Adrenal gland (tissue), 5 donors: Measurements from ENCODE around the gene ABCF3.

Source experiments
- POLR2A ChIP-seq, 2 donors: fragments of 450-650 bp; IDR thresholded peaks; one replicate each; pipeline ENCODE4 v1.6.1; 2017; ENCODE audit warnings: antibody characterized with exemption in 2 of 2, mild to moderate bottlenecking in 2 of 2, moderate library complexity in 1 of 2
- TF ChIP-seq, protein P1 (sequence below), 6 experiments: fragments of 450-650 bp in 4 of 6; fragments of 200-600 bp in 2 of 6; sonication (generic) in 1 of 6; IDR thresholded peaks; 1 replicate in 5 of 6; 2 replicates in 1 of 6; pipeline versions ENCODE4 v1.5.1 to v1.8.0; 2016 to 2021; ENCODE audit warnings: antibody characterized with exemption in 6 of 6, mild to moderate bottlenecking in 2 of 6, moderate library complexity in 1 of 6
- donor health status: DM: no; HTN: no; CAD: no.

DNA sequence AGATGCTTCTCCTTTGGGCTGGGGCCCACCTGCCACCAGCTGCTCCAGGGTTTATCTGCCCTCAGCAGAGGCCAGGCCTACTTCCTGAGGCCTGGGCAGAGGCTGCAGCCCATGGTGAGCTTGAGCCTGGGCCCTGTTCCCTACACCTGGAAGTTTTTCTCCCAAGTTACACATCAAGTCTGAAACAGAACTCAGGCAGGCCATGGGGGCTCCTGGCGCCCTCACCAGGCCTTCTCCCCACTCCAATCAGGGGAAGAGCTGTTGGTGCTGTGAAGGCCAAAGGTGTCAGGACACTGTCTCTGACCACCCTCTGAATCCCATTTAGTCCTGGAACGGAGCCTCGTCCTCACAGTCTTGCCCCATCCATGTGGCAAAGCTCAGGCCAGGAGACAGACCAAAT lies 50.6 kb downstream of the ABCF3 start:
- TF ChIP-seq POLR2A (IDR thresholded peaks at IDR 0.05) = no peak
- TF ChIP-seq, protein P1, sequence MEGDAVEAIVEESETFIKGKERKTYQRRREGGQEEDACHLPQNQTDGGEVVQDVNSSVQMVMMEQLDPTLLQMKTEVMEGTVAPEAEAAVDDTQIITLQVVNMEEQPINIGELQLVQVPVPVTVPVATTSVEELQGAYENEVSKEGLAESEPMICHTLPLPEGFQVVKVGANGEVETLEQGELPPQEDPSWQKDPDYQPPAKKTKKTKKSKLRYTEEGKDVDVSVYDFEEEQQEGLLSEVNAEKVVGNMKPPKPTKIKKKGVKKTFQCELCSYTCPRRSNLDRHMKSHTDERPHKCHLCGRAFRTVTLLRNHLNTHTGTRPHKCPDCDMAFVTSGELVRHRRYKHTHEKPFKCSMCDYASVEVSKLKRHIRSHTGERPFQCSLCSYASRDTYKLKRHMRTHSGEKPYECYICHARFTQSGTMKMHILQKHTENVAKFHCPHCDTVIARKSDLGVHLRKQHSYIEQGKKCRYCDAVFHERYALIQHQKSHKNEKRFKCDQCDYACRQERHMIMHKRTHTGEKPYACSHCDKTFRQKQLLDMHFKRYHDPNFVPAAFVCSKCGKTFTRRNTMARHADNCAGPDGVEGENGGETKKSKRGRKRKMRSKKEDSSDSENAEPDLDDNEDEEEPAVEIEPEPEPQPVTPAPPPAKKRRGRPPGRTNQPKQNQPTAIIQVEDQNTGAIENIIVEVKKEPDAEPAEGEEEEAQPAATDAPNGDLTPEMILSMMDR (IDR thresholded peaks at IDR 0.05) = no peak
